Inflammatory macrophage treated with lipopolysaccharide for 4 hours (primary cell): ENCODE results near the gene PLAGL2.
A peak's percentile ranks its signal among the peaks of the same experiment; 100 is the strongest.
"Not testable (repeated sequence)": the region's sequence is repeated elsewhere in the genome, so short reads cannot be mapped to it uniquely, and the experiment has no call there.

ENCODE experiments used
- DNase-seq: peaks from one replicate; pipeline ENCODE4 v3.0.0-alpha.2; 2020

Gene PLAGL2

GRCh38 chr20:32207626-32208498, at the start of gene PLAGL2, which contains the start of gene POFUT1:
Gene PLAGL2, minus strand, starts transcription at chr20:32207743. Its CDS starts 5,565 bp downstream, at chr20:32202178.
Gene POFUT1, plus strand, starts transcription at chr20:32207880. Its CDS starts 62 bp downstream, at chr20:32207942.
- peak; percentile 92 for DNase-seq

GRCh38 chr20:32252189-32252588, 44.6 kb upstream of the PLAGL2 start:
- DNase-seq, result no peak

DNA sequence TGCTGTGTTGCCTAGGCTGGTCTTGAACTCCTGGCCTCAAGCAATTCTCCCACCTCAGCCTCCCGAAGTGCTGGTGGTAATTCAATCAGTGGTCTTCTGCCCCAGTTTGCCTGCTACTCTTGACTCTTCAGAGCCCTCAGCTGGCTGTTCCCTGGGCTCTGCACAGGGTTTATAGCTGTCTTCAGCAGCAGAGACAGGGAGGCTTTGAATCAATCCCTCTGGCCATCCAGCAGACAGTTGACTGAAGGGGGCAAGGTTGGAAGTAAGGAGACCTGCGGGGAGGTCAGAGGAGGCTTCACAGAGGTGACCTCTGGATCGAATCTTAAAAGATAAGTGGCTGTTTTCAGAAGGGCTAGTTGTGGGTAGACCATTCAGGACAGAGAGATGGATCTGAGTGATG, 43.9 kb upstream of the PLAGL2 start:
- DNase-seq, result no peak

DNA sequence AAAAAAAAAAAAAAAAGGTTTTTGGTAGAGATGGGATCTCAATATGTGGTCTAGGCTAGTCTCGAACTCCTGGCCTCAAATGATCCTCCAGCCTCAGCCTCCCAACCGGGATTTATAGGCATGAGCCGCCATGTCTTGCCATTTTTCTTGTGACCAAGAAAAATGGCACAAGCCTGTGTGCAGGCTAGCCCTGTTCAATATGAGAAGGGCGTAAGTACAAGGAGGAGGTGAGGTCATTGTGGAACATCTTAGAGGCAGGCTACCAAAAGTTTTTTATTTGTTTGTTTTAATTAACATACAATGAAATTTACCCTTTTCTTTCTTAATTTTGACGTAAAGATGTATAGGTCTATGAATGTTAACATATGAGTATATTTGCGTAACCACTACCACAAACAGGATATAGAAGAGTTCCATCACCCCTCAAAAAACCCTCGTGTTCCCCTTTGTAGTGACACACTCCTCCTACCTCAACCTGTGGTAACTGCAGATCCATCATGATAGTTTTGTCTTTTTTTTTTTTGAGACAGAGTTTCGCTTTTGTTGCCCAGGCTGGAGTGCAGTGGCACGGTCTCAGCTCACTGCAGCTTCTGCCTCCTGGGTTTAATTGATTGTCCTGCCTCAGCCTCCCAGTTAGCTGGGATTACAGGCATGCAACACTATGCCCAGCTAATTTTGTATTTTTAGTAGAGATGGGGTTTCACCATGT, 41.6 kb upstream of the PLAGL2 start:
- DNase-seq, result peak; percentile 77

DNA sequence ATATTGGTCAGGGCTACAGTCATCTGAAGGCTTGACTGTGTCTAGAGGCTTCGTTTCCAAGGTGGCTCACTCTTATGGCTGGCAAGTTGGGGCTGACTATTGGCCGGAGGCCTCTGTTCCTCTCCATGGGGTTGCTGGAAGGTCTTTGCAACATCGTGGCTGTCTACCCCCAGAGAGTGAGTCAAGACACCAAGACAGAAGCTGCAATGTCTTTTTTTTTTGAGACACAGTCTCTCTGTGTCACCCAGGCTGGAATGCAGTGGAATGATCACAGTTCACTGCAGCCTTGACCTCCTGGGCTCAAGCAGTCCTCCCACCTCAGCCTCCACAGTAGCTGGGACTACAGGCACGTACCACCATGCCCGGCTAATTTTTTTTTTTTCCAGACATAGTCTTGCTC, 40.5 kb upstream of the PLAGL2 start:
- DNase-seq, result peak; percentile 60

- not testable (repeated sequence) for DNase-seq
These were observed 38.7 kb upstream of the PLAGL2 start for GRCh38 chr20:32246208-32246607.

DNA sequence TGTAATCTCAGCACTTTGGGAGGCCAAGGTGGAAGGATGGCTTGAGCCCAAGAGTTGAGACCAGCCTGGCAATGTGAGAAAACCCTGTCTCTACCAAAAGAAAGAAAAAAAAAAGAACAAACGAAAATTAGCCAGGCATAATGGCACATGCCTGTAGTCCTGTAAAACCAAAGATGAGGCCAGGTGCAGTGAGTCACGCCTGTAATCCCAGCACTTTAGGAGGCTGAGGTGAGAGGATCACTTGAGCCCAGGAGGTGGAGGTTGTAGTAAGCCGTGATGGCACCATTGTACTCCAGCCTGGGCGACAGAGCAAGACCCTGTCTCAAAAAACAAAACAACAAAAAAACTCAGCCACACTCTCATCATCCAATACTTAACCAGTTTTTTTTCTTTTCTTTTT, 37.4 kb upstream of the PLAGL2 start:
- no peak for DNase-seq

- no peak for DNase-seq
These were observed 36.7 kb upstream of the PLAGL2 start for GRCh38 chr20:32244150-32244823.

DNA sequence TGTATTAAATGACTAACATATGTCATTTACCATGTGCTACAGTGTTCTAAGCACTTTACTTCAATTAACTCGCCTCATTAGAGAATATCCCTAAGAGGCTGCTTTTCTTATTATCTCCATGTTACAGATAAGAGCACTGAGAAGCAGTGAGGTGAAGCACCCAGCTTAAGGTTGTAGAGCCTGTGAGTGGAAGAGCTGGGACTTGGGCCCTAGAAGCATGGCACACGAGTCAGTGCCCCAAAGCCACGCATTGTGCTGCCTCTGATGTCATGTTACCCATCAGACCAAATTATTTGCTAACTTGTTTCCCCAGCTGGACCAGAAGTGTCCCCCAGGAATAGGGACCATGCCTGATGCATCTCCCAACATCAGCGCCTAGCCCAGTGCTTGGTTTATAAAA, 34.3 kb upstream of the PLAGL2 start:
- no peak for DNase-seq

GRCh38 chr20:32240205-32240604, 32.7 kb upstream of the PLAGL2 start:
- DNase-seq, result no peak

DNA sequence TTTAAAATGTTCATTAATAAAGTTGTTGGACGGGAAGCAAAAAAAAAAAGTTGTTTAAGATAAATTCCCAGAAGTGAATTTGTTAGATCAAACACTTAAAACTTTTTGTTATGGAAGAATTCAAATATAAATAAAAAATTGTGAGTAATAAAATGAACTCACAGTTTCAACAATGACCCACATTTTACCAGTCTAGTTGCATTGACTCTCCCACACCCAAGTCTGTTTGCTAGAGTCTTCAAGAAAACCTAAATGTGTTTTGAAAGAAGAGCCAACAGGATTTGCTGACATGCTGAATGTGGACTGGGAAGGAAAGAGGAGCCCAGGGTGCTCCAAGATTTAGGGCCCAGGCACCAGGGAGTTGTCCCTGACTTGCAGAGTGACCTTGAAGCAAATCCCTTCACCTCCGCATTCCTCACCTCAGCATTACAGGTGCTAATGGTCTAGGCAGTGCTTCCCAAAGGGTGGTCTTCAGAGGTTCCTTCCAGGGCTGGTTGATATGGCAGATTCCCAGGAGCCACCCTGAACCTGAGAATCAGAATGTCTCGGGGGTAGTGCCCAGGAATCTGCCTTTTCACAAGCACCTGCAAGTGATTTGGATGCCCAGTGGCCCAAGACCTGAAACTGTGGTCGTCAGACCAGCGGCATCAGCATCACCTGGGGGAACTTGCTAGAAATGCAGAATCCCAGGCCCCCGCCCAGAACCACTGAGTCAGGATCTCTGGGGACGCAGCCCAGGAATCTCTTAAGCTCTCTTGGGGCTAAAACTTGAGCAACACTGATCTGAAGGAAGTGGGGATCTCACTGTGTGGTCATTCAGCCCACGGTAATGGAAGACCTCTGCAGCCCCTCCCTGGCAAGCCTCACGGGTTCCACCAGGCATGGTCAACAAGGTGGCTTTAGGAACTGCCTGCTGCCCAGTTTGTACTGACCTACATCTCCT, 31.2 kb upstream of the PLAGL2 start:
- DNase-seq, result no peak

GRCh38 chr20:32237419-32237818, 29.9 kb upstream of the PLAGL2 start:
- DNase-seq, result no peak

GRCh38 chr20:32236819-32237218, 29.3 kb upstream of the PLAGL2 start:
- no peak for DNase-seq

- DNase-seq, result no peak
These were observed 28.5 kb upstream of the PLAGL2 start for GRCh38 chr20:32236048-32236533.

DNA sequence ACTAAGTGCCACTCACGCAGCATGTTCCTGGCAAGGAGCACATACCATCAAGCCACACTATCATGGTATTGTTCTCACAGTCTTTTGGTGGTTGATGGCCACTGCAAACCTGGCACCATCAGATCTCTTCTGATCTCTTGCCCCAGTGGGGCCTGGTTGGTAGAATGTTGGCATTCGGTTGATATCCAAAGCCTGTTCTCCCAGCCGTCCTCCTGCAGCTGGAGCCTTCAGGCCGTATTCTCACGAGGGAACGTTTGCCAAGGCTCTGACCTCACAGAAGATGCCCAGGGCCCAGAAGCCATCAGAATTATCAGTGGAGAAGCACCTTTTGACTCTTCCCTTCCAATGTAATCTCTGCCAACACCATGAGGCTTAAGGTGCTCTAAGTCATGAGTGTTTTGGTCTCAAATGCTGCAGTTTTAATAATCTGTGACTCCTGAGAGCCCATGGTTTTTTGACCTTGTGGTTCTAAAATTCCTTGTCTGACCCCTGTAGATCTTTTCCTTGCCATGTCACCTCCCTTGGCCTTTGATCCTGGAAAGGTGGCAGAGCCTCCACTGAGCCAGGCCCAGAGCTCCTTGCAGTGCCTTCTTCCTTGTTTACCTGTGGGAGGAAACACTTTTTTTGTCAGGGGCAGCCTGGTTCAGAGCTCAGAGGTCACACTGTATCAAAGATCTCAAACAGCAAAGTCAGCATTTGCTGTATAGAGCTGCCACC, 27.9 kb upstream of the PLAGL2 start:
- DNase-seq, result no peak

DNA sequence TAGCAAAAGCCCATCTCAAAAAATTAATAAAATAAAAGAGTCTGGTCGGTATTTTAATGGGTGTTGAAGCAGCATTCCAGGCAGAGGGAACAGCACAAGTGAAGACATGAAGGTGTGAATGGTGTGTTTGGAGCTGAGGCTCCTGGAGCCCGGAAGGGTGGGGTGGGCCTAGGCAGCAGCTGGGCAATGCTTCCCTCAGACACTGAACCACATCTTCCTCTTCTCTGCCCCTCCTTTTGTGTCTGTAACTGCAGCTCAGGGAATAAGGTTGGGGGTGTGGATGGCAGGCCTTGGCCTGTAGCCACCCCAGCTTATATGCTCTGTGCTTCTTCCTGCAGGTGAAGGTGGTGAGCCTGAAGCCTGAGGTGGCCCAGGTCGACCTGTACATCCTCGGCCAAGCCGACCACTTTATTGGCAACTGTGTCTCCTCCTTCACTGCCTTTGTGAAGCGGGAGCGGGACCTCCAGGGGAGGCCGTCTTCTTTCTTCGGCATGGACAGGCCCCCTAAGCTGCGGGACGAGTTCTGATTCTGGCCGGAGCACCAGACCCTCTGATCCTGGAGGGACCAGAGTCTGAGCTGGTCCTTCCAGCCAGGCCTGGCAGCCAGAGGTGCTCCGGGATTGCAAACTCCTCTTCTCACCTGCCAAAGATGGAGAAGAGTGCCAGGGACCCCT, 26.7 kb upstream of the PLAGL2 start:
- no peak for DNase-seq

DNA sequence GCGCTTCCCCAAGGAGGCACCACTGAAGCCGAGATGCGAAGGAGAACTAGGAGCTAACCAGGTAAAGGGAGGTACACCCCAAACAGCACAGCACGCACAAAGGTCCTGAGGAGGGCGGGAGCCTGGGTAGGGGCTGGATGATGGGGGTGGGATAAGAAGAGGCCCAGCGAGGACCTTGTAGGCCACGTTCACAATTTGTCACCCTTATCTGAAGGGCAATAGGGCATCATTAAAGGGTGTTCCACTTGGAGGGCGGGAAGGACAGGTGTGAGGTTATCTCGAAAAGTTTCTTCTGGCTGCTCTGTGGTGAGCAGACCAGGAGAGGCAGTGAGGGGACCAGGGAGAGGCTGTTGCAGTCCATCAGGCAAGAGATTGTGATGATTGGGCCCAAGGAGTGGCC, 25.7 kb upstream of the PLAGL2 start:
- DNase-seq, result no peak

DNA sequence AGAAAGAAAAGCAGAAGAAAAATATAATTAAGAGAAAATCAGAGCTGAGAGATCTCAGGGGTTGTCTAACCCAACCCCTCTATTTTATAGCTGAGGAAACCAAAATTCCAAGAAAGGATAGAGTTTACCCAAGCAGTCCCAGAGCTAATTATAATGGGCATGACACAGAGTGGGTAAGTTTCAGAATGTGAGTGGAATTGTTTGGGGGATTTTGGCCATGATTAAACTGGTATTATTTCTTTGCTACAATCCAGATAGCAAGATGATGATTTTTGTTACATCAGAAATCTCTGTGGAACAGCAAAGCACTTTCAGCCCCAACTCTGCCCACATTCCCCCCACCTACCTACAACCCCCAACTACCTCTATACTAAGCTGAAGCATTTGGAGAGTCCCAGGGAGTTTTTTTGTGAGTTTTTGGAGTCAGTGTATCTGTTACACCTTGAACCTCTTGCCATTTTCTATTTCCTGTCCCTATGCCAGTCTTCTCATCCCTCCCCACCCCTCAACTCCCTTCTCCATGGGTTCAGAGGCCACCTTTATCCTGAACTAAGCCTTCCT, 24.9 kb upstream of the PLAGL2 start:
- no peak for DNase-seq

- peak; percentile 25 for DNase-seq
These were observed 24.3 kb upstream of the PLAGL2 start for GRCh38 chr20:32231847-32232246.

DNA sequence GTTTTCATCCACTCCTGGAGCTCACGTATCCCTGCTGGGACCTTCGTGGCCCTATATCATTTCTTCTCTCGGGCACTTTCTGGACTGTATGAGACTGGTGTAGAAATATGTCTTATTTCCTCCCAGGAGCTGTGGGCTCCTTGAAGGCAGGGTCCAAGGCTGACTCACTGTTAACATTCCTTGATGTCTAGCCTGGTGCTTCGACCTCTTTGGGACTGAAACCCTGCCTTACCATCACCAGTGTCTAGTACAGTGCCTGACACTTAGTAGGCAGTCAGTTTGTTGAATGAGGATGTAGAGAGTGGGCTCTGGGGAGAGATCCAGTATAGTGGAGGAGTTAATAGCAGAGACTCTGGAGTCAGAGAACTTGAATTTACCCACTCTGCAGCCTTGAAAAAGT, 23.7 kb upstream of the PLAGL2 start:
- no peak for DNase-seq

DNA sequence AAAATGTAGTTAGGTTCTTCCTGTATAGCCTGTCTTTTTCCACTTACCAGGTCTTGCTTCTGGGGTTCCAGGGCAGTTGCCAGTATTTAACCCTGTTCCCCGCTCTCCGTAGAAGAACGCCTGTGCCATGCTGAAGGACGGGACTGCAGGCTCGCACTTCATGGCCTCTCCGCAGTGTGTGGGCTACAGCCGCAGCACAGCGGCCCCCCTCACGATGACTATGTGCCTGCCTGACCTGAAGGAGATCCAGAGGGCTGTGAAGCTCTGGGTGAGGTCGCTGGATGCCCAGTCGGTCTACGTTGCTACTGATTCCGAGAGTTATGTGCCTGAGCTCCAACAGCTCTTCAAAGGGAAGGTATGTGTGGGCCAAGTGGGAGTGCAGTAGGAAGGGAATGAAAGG, 23.2 kb upstream of the PLAGL2 start:
- DNase-seq, result no peak
